Spleen (tissue), 7 donors: ENCODE measurements around the gene CMSS1.

Experiments
- POLR2AphosphoS5 ChIP-seq, 3 donors: sonication (generic); formaldehyde crosslinking; IDR thresholded peaks; one replicate each; pipeline ENCODE4 v1.5.1; 2017; ENCODE audit warnings: antibody characterized with exemption in 3 of 3
- TF ChIP-seq, protein P1 (sequence below), 11 experiments: fragments of 200-600 bp in 7 of 11; fragments of 450-650 bp in 4 of 11; sonication (generic) in 4 of 11; IDR thresholded peaks in 8 of 11; conservative IDR thresholded peaks in 3 of 11; 1 replicate in 7 of 11; 2 replicates in 4 of 11; pipeline versions ENCODE4 v1.4.0 to v1.8.0; 2016 to 2021; ENCODE audit warnings: antibody characterized with exemption in 11 of 11, inconsistent platforms in 4 of 11, mild to moderate bottlenecking in 1 of 11
- donor health status: DM: no; HTN: no; CAD: no; lungs with moderate emphysema.
- donor health status: DM: no; HTN: no; CAD: no.
- donor health status: DM: no; HTN: no; CAD: no.

DNA sequence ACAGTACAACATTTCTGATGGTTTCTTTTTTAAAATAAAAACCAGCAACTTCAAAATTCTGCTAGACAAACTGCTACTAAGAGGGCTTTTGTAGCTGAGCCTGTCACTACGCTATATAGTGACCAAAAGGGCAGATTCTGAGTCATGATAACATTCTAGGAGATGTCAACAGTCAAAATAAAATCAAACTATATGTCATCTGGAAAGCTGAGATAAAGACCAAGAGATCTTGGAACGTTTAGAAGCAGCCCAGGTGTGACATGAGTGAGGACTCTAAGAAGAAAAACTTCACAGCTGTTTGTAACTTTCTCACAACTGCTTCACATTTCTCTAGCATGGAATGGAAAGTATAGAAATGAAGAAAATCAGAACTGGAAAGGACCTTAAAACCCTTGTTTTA is 212.0 kb downstream of the CMSS1 start:
- TF ChIP-seq, protein P1, sequence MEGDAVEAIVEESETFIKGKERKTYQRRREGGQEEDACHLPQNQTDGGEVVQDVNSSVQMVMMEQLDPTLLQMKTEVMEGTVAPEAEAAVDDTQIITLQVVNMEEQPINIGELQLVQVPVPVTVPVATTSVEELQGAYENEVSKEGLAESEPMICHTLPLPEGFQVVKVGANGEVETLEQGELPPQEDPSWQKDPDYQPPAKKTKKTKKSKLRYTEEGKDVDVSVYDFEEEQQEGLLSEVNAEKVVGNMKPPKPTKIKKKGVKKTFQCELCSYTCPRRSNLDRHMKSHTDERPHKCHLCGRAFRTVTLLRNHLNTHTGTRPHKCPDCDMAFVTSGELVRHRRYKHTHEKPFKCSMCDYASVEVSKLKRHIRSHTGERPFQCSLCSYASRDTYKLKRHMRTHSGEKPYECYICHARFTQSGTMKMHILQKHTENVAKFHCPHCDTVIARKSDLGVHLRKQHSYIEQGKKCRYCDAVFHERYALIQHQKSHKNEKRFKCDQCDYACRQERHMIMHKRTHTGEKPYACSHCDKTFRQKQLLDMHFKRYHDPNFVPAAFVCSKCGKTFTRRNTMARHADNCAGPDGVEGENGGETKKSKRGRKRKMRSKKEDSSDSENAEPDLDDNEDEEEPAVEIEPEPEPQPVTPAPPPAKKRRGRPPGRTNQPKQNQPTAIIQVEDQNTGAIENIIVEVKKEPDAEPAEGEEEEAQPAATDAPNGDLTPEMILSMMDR (IDR thresholded peaks at IDR 0.05 in 8 of 11, conservative IDR thresholded peaks at IDR 0.05 in 3 of 11): no peak
- no peak for TF ChIP-seq POLR2AphosphoS5 (IDR thresholded peaks at IDR 0.05)
